Measurements from ENCODE around the gene NFATC1.

The NFATC1 gene

GRCh38 chr18:79493801-79494211 lies 98.1 kb downstream of the NFATC1 start:
- Histone ChIP-seq H3K9ac (ENCODE audit: insufficient read length, low read depth) (no peak overlapping the region), H3K27me3 (ENCODE audit: insufficient read depth, insufficient read length) (no peaks in the 10 kb centered on the region), H3K4me3 (ENCODE audit: insufficient read length, low read depth) (no peak overlapping the region), H3K9me3 (ENCODE audit: insufficient read depth, low read length) (peaks cover 12% of the 10 kb centered on the region), H3K36me3 (ENCODE audit: insufficient read depth, insufficient read length, low read length) (peaks cover 3% of the 10 kb centered on the region), H3K4me1 (ENCODE audit: insufficient read depth, insufficient read length) (no peaks in the 10 kb centered on the region)
- TF ChIP-seq YY1 (IDR thresholded peaks at IDR 0.05; ENCODE audit: insufficient read depth, insufficient read length) (no peak), ZNF274 (IDR thresholded peaks at IDR 0.05; ENCODE audit: low read depth, low read length) (no peak)
- DNase-seq (ENCODE audit: low read depth, low spot score), result no peak

- H3K36me3 ChIP-seq (ENCODE audit: insufficient read depth, insufficient read length, low read length), result peaks cover 3% of the 10 kb centered on the region
- H3K4me3 ChIP-seq (ENCODE audit: insufficient read length, low read depth), result no peak overlapping the region
- TF ChIP-seq YY1 (IDR thresholded peaks at IDR 0.05; ENCODE audit: insufficient read depth, insufficient read length) (no peak), ZNF274 (IDR thresholded peaks at IDR 0.05; ENCODE audit: low read depth, low read length) (no peak), SUZ12 (IDR thresholded peaks at IDR 0.05; ENCODE audit: extremely low read depth, insufficient read depth, insufficient read length) (no peak)
- no peak for DNase-seq (ENCODE audit: low read depth, low spot score)
- no peaks in the 10 kb centered on the region for H3K4me1 ChIP-seq (ENCODE audit: insufficient read depth, insufficient read length)
- peaks cover 24% of the 10 kb centered on the region for H3K9me3 ChIP-seq (ENCODE audit: insufficient read depth, low read length)
- H3K27me3 ChIP-seq (ENCODE audit: insufficient read depth, insufficient read length), result no peaks in the 10 kb centered on the region
- no peak overlapping the region for H3K9ac ChIP-seq (ENCODE audit: insufficient read length, low read depth)
Observed at GRCh38 chr18:79494936-79495335, 99.2 kb downstream of the NFATC1 start.

- no peak overlapping the region for H3K4me3 ChIP-seq (ENCODE audit: insufficient read length, low read depth)
- H3K36me3 ChIP-seq (ENCODE audit: insufficient read depth, insufficient read length, low read length), result peaks cover 3% of the 10 kb centered on the region
- H3K27me3 ChIP-seq (ENCODE audit: insufficient read depth, insufficient read length), result no peaks in the 10 kb centered on the region
- no peaks in the 10 kb centered on the region for H3K4me1 ChIP-seq (ENCODE audit: insufficient read depth, insufficient read length)
- no peak overlapping the region for H3K9ac ChIP-seq (ENCODE audit: insufficient read length, low read depth)
- no peak for TF ChIP-seq YY1 (IDR thresholded peaks at IDR 0.05; ENCODE audit: insufficient read depth, insufficient read length)
- TF ChIP-seq ZNF274 (IDR thresholded peaks at IDR 0.05; ENCODE audit: low read depth, low read length), result no peak
- peaks cover 30% of the 10 kb centered on the region for H3K9me3 ChIP-seq (ENCODE audit: insufficient read depth, low read length)
- DNase-seq (ENCODE audit: low read depth, low spot score), result no peak
Observed at GRCh38 chr18:79495591-79496071, 99.9 kb downstream of the NFATC1 start.

GRCh38 chr18:79496237-79496977 lies 100.7 kb downstream of the NFATC1 start:
- H3K36me3 ChIP-seq (ENCODE audit: insufficient read depth, insufficient read length, low read length), result peaks cover 3% of the 10 kb centered on the region
- H3K27me3 ChIP-seq (ENCODE audit: insufficient read depth, insufficient read length), result no peaks in the 10 kb centered on the region
- H3K9me3 ChIP-seq (ENCODE audit: insufficient read depth, low read length), result peaks cover 30% of the 10 kb centered on the region
- H3K4me3 ChIP-seq (ENCODE audit: insufficient read length, low read depth), result no peak overlapping the region
- no peaks in the 10 kb centered on the region for H3K4me1 ChIP-seq (ENCODE audit: insufficient read depth, insufficient read length)
- H3K9ac ChIP-seq (ENCODE audit: insufficient read length, low read depth), result no peak overlapping the region
- TF ChIP-seq ZNF274 (IDR thresholded peaks at IDR 0.05; ENCODE audit: low read depth, low read length) (no peak), SUZ12 (IDR thresholded peaks at IDR 0.05; ENCODE audit: extremely low read depth, insufficient read depth, insufficient read length) (no peak), YY1 (IDR thresholded peaks at IDR 0.05; ENCODE audit: insufficient read depth, insufficient read length) (no peak)
- no peak for DNase-seq (ENCODE audit: low read depth, low spot score)

GRCh38 chr18:79496978-79497637 lies 101.4 kb downstream of the NFATC1 start:
- H3K36me3 ChIP-seq (ENCODE audit: insufficient read depth, insufficient read length, low read length), result peaks cover 3% of the 10 kb centered on the region
- H3K9me3 ChIP-seq (ENCODE audit: insufficient read depth, low read length), result peaks cover 30% of the 10 kb centered on the region
- no peak overlapping the region for H3K4me3 ChIP-seq (ENCODE audit: insufficient read length, low read depth)
- H3K4me1 ChIP-seq (ENCODE audit: insufficient read depth, insufficient read length), result no peaks in the 10 kb centered on the region
- no peak overlapping the region for H3K9ac ChIP-seq (ENCODE audit: insufficient read length, low read depth)
- no peaks in the 10 kb centered on the region for H3K27me3 ChIP-seq (ENCODE audit: insufficient read depth, insufficient read length)
- no peak for DNase-seq (ENCODE audit: low read depth, low spot score)
- no peak for TF ChIP-seq SUZ12 (IDR thresholded peaks at IDR 0.05; ENCODE audit: extremely low read depth, insufficient read depth, insufficient read length)
- TF ChIP-seq YY1 (IDR thresholded peaks at IDR 0.05; ENCODE audit: insufficient read depth, insufficient read length), result no peak
- TF ChIP-seq ZNF274 (IDR thresholded peaks at IDR 0.05; ENCODE audit: low read depth, low read length), result no peak

GRCh38 chr18:79497638-79498081 lies 101.9 kb downstream of the NFATC1 start:
- Histone ChIP-seq H3K4me3 (ENCODE audit: insufficient read length, low read depth) (no peak overlapping the region), H3K36me3 (ENCODE audit: insufficient read depth, insufficient read length, low read length) (peaks cover 3% of the 10 kb centered on the region), H3K27me3 (ENCODE audit: insufficient read depth, insufficient read length) (no peaks in the 10 kb centered on the region), H3K9ac (ENCODE audit: insufficient read length, low read depth) (no peak overlapping the region), H3K9me3 (ENCODE audit: insufficient read depth, low read length) (peaks cover 30% of the 10 kb centered on the region), H3K4me1 (ENCODE audit: insufficient read depth, insufficient read length) (no peaks in the 10 kb centered on the region)
- no peak for DNase-seq (ENCODE audit: low read depth, low spot score)
- TF ChIP-seq ZNF274 (IDR thresholded peaks at IDR 0.05; ENCODE audit: low read depth, low read length) (no peak), YY1 (IDR thresholded peaks at IDR 0.05; ENCODE audit: insufficient read depth, insufficient read length) (no peak), SUZ12 (IDR thresholded peaks at IDR 0.05; ENCODE audit: extremely low read depth, insufficient read depth, insufficient read length) (no peak)

GRCh38 chr18:79498662-79499061 lies 102.9 kb downstream of the NFATC1 start:
- Histone ChIP-seq H3K9ac (ENCODE audit: insufficient read length, low read depth) (no peak overlapping the region), H3K9me3 (ENCODE audit: insufficient read depth, low read length) (peaks cover 30% of the 10 kb centered on the region), H3K27me3 (ENCODE audit: insufficient read depth, insufficient read length) (no peaks in the 10 kb centered on the region), H3K4me1 (ENCODE audit: insufficient read depth, insufficient read length) (no peaks in the 10 kb centered on the region), H3K36me3 (ENCODE audit: insufficient read depth, insufficient read length, low read length) (peaks cover 3% of the 10 kb centered on the region), H3K4me3 (ENCODE audit: insufficient read length, low read depth) (no peak overlapping the region)
- no peak for DNase-seq (ENCODE audit: low read depth, low spot score)
- TF ChIP-seq YY1 (IDR thresholded peaks at IDR 0.05; ENCODE audit: insufficient read depth, insufficient read length) (no peak), SUZ12 (IDR thresholded peaks at IDR 0.05; ENCODE audit: extremely low read depth, insufficient read depth, insufficient read length) (no peak), ZNF274 (IDR thresholded peaks at IDR 0.05; ENCODE audit: low read depth, low read length) (no peak)

Measured in NT2/D1 (cell line).